SK-N-SH treated with all-trans-retinoic acid at 6 μM for 48 hours (cell line): ENCODE results near the gene URM1.

Source experiments
- ATAC-seq: fragments of 200-7000 bp; cut with Tn5 transposase; 3 replicates; pipeline ENCODE4 v1.9.1; 2020; ENCODE audit warnings: mild to moderate bottlenecking, moderate library complexity
- ARNTL ChIP-seq: fragments of 450-650 bp; formaldehyde crosslinking; IDR thresholded peaks from 2 replicates; pipeline ENCODE4 v1.5.0; 2020; ENCODE audit warnings: low read depth, mild to moderate bottlenecking, moderate library complexity, borderline replicate concordance
- CREB5 ChIP-seq: fragments of 250-450 bp; sonication (Bioruptor Pico); IDR thresholded peaks from 2 replicates; pipeline ENCODE4 v1.5.1; 2020; ENCODE audit warnings: low read depth, mild to moderate bottlenecking, moderate library complexity
- CSDC2 ChIP-seq: fragments of 250-450 bp; sonication (Bioruptor Pico); IDR thresholded peaks from 2 replicates; pipeline ENCODE4 v1.5.0; 2020; ENCODE audit warnings: mild to moderate bottlenecking, moderate library complexity
- CSRNP3 ChIP-seq: fragments of 250-450 bp; sonication (Bioruptor Pico); IDR thresholded peaks from 2 replicates; pipeline ENCODE4 v1.5.1; 2021; ENCODE audit warnings: mild to moderate bottlenecking, moderate library complexity
- ESRRG ChIP-seq: fragments of 250-450 bp; sonication (Bioruptor Pico); IDR thresholded peaks from 2 replicates; pipeline ENCODE4 v1.6.1; 2021; ENCODE audit warnings: mild to moderate bottlenecking
- ISL1 ChIP-seq: fragments of 250-450 bp; sonication (Bioruptor Pico); IDR thresholded peaks from 2 replicates; pipeline ENCODE4 v2.1.2; 2022; ENCODE audit warnings: mild to moderate bottlenecking, moderate library complexity
- OSR1 ChIP-seq: fragments of 250-450 bp; sonication (Bioruptor Pico); IDR thresholded peaks from 2 replicates; pipeline ENCODE4 v1.8.0; 2022; ENCODE audit warnings: moderate library complexity, mild to moderate bottlenecking, inconsistent platforms
- PATZ1 ChIP-seq: fragments of 250-450 bp; sonication (Bioruptor Pico); IDR thresholded peaks from 2 replicates; pipeline ENCODE4 v1.8.0; 2020; ENCODE audit warnings: mild to moderate bottlenecking, moderate library complexity, borderline replicate concordance
- POU6F1 ChIP-seq: fragments of 250-450 bp; sonication (Bioruptor Pico); IDR thresholded peaks from 2 replicates; pipeline ENCODE4 v1.8.0; 2021; ENCODE audit warnings: low read depth, mild to moderate bottlenecking, moderate library complexity, borderline replicate concordance
- RARB ChIP-seq: fragments of 250-450 bp; sonication (Bioruptor Pico); IDR thresholded peaks from 2 replicates; pipeline ENCODE4 v1.8.0; 2021; ENCODE audit warnings: mild to moderate bottlenecking, moderate library complexity
- TCF4 ChIP-seq: fragments of 250-450 bp; sonication (Bioruptor Pico); IDR thresholded peaks from 2 replicates; pipeline ENCODE4 v1.8.0; 2021; ENCODE audit warnings: mild to moderate bottlenecking, moderate library complexity, borderline replicate concordance
- TSHZ2 ChIP-seq: fragments of 250-450 bp; sonication (Bioruptor Pico); IDR thresholded peaks from 2 replicates; pipeline ENCODE4 v1.5.0; 2020; ENCODE audit warnings: mild to moderate bottlenecking, moderate library complexity
- ZC3H10 ChIP-seq: fragments of 250-450 bp; sonication (Bioruptor Pico); IDR thresholded peaks from 2 replicates; pipeline ENCODE4 v1.5.1; 2021; ENCODE audit warnings: mild to moderate bottlenecking, moderate library complexity
- ZFP3 ChIP-seq: fragments of 250-450 bp; sonication (Bioruptor Pico); IDR thresholded peaks from 2 replicates; pipeline ENCODE4 v1.5.0; 2020; ENCODE audit warnings: mild to moderate bottlenecking, moderate library complexity
- ZFP30 ChIP-seq: fragments of 450-650 bp; formaldehyde crosslinking; IDR thresholded peaks from 2 replicates; pipeline ENCODE4 v1.5.0; 2022; ENCODE audit warnings: mild to moderate bottlenecking, moderate library complexity
- ZNF565 ChIP-seq: fragments of 450-650 bp; formaldehyde crosslinking; conservative IDR thresholded peaks from 2 replicates; pipeline ENCODE4 v1.5.0; 2020; ENCODE audit warnings: low read depth, mild to moderate bottlenecking, moderate library complexity
- ZNF70 ChIP-seq: fragments of 450-650 bp; formaldehyde crosslinking; IDR thresholded peaks from 2 replicates; pipeline ENCODE4 v1.5.0; 2020; ENCODE audit warnings: mild to moderate bottlenecking, moderate library complexity
- ZNF8 ChIP-seq: fragments of 450-650 bp; formaldehyde crosslinking; IDR thresholded peaks from 2 replicates; pipeline ENCODE4 v1.5.0; 2020; ENCODE audit warnings: mild to moderate bottlenecking, moderate library complexity

Gene URM1

GRCh38 chr9:128390813-128391711, 19.9 kb downstream of the URM1 start (continued):
- no peak for TF ChIP-seq CREB5 (CRISPR knock-in tag)
- TF ChIP-seq ISL1 (CRISPR knock-in tag), result no peak

GRCh38 chr9:128391956-128392301, 20.8 kb downstream of the URM1 start:
- TF ChIP-seq ZC3H10 (CRISPR knock-in tag) (no peak), POU6F1 (CRISPR knock-in tag) (no peak), CSRNP3 (CRISPR knock-in tag) (no peak), TSHZ2 (CRISPR knock-in tag) (no peak), ZNF70 (CRISPR knock-in tag) (no peak), CREB5 (CRISPR knock-in tag) (no peak), OSR1 (CRISPR knock-in tag) (no peak), ZNF8 (no peak), ZFP30 (CRISPR knock-in tag) (no peak), ESRRG (CRISPR knock-in tag) (no peak), TCF4 (no peak), ISL1 (CRISPR knock-in tag) (no peak), RARB (CRISPR knock-in tag) (no peak), ZFP3 (no peak), CSDC2 (CRISPR knock-in tag) (no peak)
- ATAC-seq, result no peak

GRCh38 chr9:128392302-128393144, 21.3 kb downstream of the URM1 start:
- ATAC-seq, result no peak
- no peak for TF ChIP-seq ZNF8
- no peak for TF ChIP-seq TSHZ2 (CRISPR knock-in tag)
- no peak for TF ChIP-seq ZFP3
- no peak for TF ChIP-seq ARNTL
- no peak for TF ChIP-seq CSRNP3 (CRISPR knock-in tag)
- TF ChIP-seq PATZ1, result no peak
- TF ChIP-seq OSR1 (CRISPR knock-in tag), result no peak
- TF ChIP-seq ZNF565 (CRISPR knock-in tag), result no peak
- TF ChIP-seq CREB5 (CRISPR knock-in tag), result no peak
